WERI-Rb-1 (cell line): ENCODE measurements around the gene FAM151B.
"Not testable (repeated sequence)": the region's sequence is repeated elsewhere in the genome, so short reads cannot be mapped to it uniquely, and the experiment has no call there.

Experiments used
- DNase-seq: peaks from one replicate; pipeline ENCODE4 v3.0.0-alpha.2; 2020
- H3K27ac ChIP-seq: fragments of 250-450 bp; sonication (Bioruptor Pico); 2 replicates; pipeline ENCODE4 v1.5.1; 2020; ENCODE audit warnings: mild to moderate bottlenecking, moderate library complexity
- H3K27me3 ChIP-seq: fragments of 250-450 bp; sonication (Bioruptor Pico); 2 replicates; pipeline ENCODE4 v1.5.1; 2021; ENCODE audit warnings: mild to moderate bottlenecking, low read depth, moderate library complexity; ENCODE audit not compliant: insufficient read depth, severe bottlenecking
- H3K36me3 ChIP-seq: fragments of 250-450 bp; sonication (Bioruptor Pico); 2 replicates; pipeline ENCODE4 v1.5.1; 2020; ENCODE audit warnings: mild to moderate bottlenecking, moderate library complexity
- H3K4me3 ChIP-seq: 2 replicates; pipeline ENCODE4 v1.5.1; 2011; ENCODE audit warnings: low read depth, mild to moderate bottlenecking, control low read depth, low read length
- H3K9me3 ChIP-seq: fragments of 250-450 bp; sonication (Bioruptor Pico); 2 replicates; pipeline ENCODE4 v1.5.1; 2021; ENCODE audit warnings: mild to moderate bottlenecking, moderate library complexity; ENCODE audit not compliant: severe bottlenecking
- TF ChIP-seq, protein P1 (sequence below): IDR thresholded peaks from 2 replicates; pipeline ENCODE4 v1.5.1; 2011; ENCODE audit warnings: low read depth, mild to moderate bottlenecking, control low read depth, inconsistent platforms, low read length

FAM151B gene

DNA sequence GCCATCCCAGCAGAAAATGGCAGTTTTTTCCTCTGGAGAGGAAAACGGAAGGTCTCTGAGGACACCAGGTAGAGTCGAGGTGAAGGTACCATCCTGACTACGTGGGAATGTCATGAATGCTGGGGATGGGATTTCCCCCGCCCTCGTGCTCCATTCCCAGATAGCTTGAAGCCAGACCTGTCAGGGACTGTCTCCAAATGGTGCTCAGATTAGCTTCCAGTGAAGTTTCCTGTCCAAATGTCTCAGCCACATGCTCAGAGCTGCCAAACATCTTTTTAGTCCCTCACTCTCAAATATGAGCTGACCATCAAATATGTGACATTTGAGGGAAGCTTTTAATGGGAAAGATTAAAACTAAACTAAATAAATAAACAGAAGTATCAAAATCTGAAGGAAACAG, 89.8 kb downstream of the FAM151B start:
- Histone ChIP-seq H3K4me3 (no peak overlapping the region), H3K27ac (no peak overlapping the region), H3K9me3 (no peaks in the 10 kb centered on the region), H3K27me3 (no peaks in the 10 kb centered on the region), H3K36me3 (no peaks in the 10 kb centered on the region)
- TF ChIP-seq, protein P1, sequence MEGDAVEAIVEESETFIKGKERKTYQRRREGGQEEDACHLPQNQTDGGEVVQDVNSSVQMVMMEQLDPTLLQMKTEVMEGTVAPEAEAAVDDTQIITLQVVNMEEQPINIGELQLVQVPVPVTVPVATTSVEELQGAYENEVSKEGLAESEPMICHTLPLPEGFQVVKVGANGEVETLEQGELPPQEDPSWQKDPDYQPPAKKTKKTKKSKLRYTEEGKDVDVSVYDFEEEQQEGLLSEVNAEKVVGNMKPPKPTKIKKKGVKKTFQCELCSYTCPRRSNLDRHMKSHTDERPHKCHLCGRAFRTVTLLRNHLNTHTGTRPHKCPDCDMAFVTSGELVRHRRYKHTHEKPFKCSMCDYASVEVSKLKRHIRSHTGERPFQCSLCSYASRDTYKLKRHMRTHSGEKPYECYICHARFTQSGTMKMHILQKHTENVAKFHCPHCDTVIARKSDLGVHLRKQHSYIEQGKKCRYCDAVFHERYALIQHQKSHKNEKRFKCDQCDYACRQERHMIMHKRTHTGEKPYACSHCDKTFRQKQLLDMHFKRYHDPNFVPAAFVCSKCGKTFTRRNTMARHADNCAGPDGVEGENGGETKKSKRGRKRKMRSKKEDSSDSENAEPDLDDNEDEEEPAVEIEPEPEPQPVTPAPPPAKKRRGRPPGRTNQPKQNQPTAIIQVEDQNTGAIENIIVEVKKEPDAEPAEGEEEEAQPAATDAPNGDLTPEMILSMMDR: no peak
- no peak for DNase-seq

DNA sequence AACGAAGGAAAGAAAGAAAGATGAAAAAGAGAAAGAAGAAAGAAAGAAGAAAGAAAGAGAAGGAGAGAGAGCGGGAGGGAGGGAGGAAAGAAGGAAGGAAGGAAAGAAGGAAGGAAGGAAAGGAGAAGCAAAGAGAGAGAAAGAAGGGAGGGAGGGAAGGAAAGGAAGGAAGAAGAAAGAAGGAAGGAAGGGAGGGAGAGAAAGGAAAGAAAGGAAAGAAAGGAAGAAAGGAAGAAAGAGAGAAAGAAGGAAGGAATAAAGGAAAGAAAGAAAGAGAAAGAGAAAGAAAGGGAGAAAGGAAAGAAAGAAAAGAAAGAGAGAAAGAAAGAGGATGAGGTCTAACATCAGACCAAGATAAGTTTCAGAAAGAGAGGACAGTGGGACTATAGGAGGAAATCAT, 91.2 kb downstream of the FAM151B start:
- Histone ChIP-seq H3K27me3 (no peaks in the 10 kb centered on the region), H3K36me3 (no peaks in the 10 kb centered on the region), H3K27ac (no peak overlapping the region), H3K4me3 (no peak overlapping the region), H3K9me3 (no peaks in the 10 kb centered on the region)
- no peak for DNase-seq
- TF ChIP-seq, protein P1: no peak

DNA sequence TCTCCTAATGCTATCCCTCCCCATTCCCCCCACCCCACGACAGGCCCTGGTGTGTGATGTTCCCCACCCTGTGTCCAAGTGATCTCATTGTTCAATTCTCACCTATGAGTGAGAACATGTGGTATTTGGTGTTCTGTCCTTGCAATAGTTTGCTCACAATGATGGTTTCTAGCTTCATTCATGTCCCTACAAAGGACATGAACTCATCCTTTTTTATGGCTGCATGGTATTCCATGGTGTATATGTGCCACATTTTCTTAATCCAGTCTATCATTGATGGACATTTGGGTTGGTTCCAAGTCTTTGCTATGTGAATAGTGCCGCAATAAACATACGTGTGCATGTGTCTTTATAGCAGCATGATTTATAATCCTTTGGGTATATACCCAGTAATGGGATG, 92.4 kb downstream of the FAM151B start:
- not testable (repeated sequence) for H3K27me3 ChIP-seq, H3K9me3 ChIP-seq, DNase-seq, H3K4me3 ChIP-seq, H3K27ac ChIP-seq, H3K36me3 ChIP-seq

DNA sequence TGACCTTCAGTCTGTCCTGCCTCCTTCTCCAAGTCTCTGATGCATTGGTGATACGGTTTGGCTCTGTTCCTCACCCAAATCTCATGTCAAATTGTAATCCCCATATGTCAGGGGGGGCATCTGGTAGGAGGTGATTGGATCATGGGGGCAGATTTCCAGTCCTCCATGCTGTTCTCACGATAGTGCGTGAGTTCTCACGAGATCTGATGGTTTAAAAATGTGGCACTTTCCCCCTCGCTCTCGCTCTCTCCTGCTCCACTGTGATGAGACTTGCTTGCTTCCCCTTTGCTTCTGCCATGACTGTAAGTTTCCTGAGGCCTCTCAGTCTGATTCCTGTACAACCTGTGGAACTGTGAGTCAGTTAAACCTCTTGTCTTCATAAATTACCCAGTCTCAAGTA, 96.9 kb downstream of the FAM151B start:
- Histone ChIP-seq H3K9me3 (no peaks in the 10 kb centered on the region), H3K27ac (no peak overlapping the region), H3K27me3 (no peaks in the 10 kb centered on the region), H3K4me3 (no peak overlapping the region), H3K36me3 (no peaks in the 10 kb centered on the region)
- TF ChIP-seq, protein P1: no peak
- DNase-seq: no peak

DNA sequence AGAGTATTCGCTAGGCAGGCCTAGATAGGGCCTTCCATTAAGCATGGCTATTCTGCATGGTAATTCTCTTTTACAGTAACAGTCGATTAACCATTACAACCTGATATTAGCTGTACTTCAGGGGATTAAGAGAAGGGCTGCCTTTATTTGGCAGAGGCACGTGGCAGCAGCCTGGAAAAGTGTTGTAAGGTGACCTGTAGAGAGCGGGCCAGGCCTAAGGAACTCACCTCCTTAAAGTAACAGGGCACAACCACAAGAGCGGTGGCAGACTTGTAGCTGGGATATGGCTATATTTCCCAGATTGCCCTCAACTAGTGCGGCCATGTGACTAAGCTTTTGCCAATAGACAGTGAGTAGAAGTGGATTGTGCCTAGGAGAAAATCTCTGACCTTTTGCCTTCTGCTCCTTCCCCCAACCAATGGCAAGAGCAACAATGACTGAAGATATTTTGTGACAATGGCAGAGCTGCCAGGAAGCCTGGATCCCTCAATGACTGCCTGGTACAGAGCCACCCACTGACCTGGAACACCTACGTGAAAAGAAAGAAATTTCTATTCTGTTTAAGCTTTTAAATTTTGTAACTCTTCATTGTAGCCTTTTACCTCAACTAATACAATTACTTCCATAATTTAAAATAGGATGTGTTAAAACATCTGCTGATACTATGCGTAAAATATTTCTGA, 101.1 kb downstream of the FAM151B start:
- TF ChIP-seq, protein P1: no peak
- no peak overlapping the region for H3K4me3 ChIP-seq
- H3K27me3 ChIP-seq: no peaks in the 10 kb centered on the region
- no peak overlapping the region for H3K27ac ChIP-seq
- no peaks in the 10 kb centered on the region for H3K9me3 ChIP-seq
- DNase-seq: no peak
- no peaks in the 10 kb centered on the region for H3K36me3 ChIP-seq

DNA sequence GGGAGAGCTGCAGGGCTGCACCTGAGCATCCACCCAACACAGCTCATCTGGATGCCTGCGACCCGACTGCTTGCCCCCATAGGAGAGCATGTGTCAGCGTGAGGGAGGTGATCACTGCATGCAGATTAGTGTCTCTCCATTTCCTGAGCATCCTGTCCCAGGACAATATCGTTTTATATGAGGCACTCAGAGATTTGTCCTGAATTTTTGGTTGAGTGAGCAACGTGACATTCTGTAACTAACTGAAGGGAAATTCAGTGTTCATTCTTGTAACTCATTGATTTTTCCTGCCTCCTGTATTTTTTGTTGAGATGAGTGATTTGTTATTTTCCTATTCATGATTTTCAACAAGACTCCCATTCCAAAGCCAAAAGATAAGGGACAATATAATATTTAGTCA, 102.9 kb downstream of the FAM151B start:
- no peaks in the 10 kb centered on the region for H3K27me3 ChIP-seq
- no peak for DNase-seq
- no peak overlapping the region for H3K27ac ChIP-seq
- H3K4me3 ChIP-seq: no peak overlapping the region
- no peaks in the 10 kb centered on the region for H3K9me3 ChIP-seq
- H3K36me3 ChIP-seq: no peaks in the 10 kb centered on the region
- TF ChIP-seq, protein P1: no peak
